PFSK-1 (cell line): ENCODE data around the gene RHOH. TPM values are rescaled to one million over a fixed set of nuclear protein-coding genes. Genes with fewer than 3 reads are reported as not detected.

Experiments
- FOXP2 ChIP-seq: optimal IDR thresholded peaks from 2 replicates; pipeline ENCODE3; 2011; ENCODE audit warnings: borderline replicate concordance, control low read depth, inconsistent platforms; ENCODE audit not compliant: insufficient read depth; ENCODE audit errors: extremely low read length, extremely low read depth
- POLR2AphosphoS5 ChIP-seq: IDR thresholded peaks from 2 replicates; pipeline ENCODE4 v1.6.1; 2012; ENCODE audit warnings: low read depth, mild to moderate bottlenecking, control low read depth, low read length, moderate library complexity
- SIN3A ChIP-seq: IDR thresholded peaks from 2 replicates; pipeline ENCODE4 v1.6.1; 2012; ENCODE audit warnings: mild to moderate bottlenecking, low read length, moderate library complexity, borderline replicate concordance; ENCODE audit not compliant: insufficient read depth
- TAF1 ChIP-seq: IDR thresholded peaks from 2 replicates; pipeline ENCODE4 v1.6.1; 2012; ENCODE audit warnings: low read length, control low read depth, borderline replicate concordance; ENCODE audit not compliant: insufficient read depth
- polyA plus RNA-seq: library from polyadenylated mRNA; unstranded; fragments of >200 nt; gene quantifications from one replicate; pipeline ENCODE4 v1.2.1, GENCODE V29; 2012; ENCODE audit warnings: low read depth, missing spikeins; ENCODE audit not compliant: insufficient read length
- TF ChIP-seq, protein P1 (sequence below), 2 experiments: IDR thresholded peaks; 2 replicates each; pipeline versions ENCODE4 v1.6.1 to v1.8.0; 2011 to 2012; ENCODE audit warnings: low read depth in 2 of 2, low read length in 2 of 2, control low read depth in 1 of 2, inconsistent platforms in 1 of 2, mild to moderate bottlenecking in 1 of 2, moderate library complexity in 1 of 2; ENCODE audit not compliant: insufficient read depth in 1 of 2

Gene RHOH, protein sequence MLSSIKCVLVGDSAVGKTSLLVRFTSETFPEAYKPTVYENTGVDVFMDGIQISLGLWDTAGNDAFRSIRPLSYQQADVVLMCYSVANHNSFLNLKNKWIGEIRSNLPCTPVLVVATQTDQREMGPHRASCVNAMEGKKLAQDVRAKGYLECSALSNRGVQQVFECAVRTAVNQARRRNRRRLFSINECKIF
- polyA plus RNA-seq, result 1.4 TPM

DNA sequence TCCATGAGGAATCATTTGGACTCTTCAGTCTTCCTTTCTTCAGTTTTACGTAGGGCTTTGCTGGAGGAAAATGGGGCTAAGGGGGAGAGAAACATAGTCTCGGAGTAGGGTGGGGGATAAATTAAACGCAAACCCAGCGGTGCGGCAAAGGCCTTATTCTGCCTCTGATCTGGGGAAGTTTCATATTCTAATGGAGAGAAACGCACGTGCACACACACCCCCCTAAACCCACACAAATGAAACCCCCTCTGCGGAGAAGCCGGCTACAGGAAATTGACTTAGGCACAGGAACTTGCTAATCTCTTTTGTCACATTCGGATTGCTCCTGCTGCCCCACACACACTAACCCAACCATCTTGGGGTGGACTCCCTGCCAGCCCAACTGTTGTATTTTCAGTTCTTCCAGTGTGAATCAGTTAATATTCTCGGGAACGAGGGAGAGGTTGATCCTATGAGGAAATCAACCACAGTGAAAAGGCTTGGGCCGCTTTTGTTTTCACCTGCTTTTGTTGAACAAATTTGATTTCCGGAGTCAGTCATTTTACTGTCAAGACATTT, at the start of gene RHOH:
Gene RHOH (plus strand): TSS at position 308 of the 558 bp plus-strand sequence. CDS start 46,356 bp downstream, outside the sequence.
- TF ChIP-seq SIN3A (no peak), TAF1 (no peak), FOXP2 (no peak), POLR2AphosphoS5 (no peak)
- TF ChIP-seq, protein P1, sequence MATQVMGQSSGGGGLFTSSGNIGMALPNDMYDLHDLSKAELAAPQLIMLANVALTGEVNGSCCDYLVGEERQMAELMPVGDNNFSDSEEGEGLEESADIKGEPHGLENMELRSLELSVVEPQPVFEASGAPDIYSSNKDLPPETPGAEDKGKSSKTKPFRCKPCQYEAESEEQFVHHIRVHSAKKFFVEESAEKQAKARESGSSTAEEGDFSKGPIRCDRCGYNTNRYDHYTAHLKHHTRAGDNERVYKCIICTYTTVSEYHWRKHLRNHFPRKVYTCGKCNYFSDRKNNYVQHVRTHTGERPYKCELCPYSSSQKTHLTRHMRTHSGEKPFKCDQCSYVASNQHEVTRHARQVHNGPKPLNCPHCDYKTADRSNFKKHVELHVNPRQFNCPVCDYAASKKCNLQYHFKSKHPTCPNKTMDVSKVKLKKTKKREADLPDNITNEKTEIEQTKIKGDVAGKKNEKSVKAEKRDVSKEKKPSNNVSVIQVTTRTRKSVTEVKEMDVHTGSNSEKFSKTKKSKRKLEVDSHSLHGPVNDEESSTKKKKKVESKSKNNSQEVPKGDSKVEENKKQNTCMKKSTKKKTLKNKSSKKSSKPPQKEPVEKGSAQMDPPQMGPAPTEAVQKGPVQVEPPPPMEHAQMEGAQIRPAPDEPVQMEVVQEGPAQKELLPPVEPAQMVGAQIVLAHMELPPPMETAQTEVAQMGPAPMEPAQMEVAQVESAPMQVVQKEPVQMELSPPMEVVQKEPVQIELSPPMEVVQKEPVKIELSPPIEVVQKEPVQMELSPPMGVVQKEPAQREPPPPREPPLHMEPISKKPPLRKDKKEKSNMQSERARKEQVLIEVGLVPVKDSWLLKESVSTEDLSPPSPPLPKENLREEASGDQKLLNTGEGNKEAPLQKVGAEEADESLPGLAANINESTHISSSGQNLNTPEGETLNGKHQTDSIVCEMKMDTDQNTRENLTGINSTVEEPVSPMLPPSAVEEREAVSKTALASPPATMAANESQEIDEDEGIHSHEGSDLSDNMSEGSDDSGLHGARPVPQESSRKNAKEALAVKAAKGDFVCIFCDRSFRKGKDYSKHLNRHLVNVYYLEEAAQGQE (IDR thresholded peaks at IDR 0.05; ENCODE audit: insufficient read depth in 1 of 2, low read depth in 2 of 2, low read length in 2 of 2), result no peak

DNA sequence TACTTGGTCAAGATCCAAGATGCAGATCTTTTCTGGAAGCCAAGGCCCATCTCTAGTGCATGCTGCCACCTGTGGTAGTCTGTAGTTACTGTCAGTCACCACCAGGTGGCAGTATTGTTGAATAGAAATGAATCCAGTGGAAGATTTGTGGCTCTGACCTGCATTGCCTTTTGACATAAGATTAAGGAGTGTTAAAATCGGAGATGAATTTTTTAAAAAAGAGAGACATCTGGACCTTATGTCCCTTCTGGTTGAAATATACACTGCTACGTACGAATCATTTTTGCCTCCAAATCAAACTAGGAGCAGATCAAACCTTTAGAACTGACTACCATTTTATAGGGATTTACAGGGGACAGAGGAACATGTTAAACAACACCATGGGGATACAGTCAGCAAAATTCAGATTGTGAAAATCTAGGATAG, 46.9 kb upstream of the RHOH start:
- TF ChIP-seq SIN3A (no peak), FOXP2 (no peak), POLR2AphosphoS5 (no peak), TAF1 (no peak)
- TF ChIP-seq, protein P1 (IDR thresholded peaks at IDR 0.05; ENCODE audit: insufficient read depth in 1 of 2, low read depth in 2 of 2, low read length in 2 of 2), result no peak

DNA sequence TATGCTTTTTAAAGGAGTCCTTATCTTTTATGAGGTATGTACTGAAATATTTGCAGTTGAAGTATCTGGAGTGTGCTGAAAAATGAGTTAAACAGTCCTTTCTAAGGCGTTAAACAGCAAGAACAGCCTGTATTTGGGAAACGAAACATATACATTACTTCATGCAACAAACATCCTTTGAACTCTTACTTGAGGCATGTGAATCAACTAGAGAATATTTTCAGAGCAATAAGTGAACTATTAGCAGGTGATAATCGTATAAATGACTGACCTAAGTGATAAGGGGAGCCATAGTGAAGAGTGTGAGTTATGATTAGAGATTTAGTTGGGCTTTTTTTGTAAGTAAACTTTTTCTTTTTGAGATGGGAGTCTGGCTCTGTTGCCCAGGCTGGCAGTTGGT, 45.9 kb upstream of the RHOH start:
- TF ChIP-seq, protein P1 (IDR thresholded peaks at IDR 0.05; ENCODE audit: insufficient read depth in 1 of 2, low read depth in 2 of 2, low read length in 2 of 2), result no peak
- TF ChIP-seq POLR2AphosphoS5 (no peak), SIN3A (no peak), TAF1 (no peak), FOXP2 (no peak)

DNA sequence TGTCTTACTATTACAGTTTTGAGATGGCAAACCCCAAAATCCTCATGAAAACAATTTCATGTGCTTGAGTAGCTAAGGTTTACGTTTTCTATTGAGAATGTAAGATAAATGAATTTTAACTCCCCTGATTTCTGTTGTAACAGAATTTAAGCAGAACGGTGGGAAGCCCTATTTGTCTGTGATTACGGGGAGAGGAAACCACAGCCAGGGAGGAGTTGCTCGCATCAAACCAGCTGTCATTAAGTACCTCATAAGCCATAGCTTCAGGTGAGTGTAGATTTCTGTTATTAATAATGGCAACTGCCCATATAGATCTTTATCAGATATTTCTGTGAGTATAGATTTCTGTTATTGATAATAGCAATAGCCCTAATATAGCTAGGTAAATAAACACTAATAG, 44.2 kb upstream of the RHOH start:
- TF ChIP-seq, protein P1 (IDR thresholded peaks at IDR 0.05; ENCODE audit: insufficient read depth in 1 of 2, low read depth in 2 of 2, low read length in 2 of 2), result no peak
- TF ChIP-seq SIN3A (no peak), TAF1 (no peak), POLR2AphosphoS5 (no peak)

DNA sequence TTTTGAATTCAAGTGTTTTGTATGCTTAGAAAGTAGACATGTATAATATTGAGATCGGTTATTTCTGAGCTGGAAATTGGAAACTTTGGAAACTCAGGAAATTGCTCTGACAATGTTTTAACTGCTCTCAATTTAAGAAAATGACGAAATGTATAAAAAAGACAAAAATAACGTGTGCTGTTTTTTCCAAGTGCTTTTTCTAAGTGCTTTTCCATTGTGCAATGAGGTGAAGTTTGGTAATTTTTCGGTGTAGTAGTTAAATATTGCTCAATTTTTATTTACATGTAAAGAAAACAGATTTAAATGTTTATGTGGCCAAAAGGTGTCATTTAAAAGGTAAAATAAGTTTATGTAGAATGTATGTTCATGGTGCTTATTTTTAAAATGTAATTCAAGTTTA, 39.4 kb upstream of the RHOH start:
- no peak for TF ChIP-seq SIN3A
- TF ChIP-seq POLR2AphosphoS5, result no peak
- no peak for TF ChIP-seq TAF1
- TF ChIP-seq, protein P1 (IDR thresholded peaks at IDR 0.05; ENCODE audit: insufficient read depth in 1 of 2, low read depth in 2 of 2, low read length in 2 of 2), result no peak
- TF ChIP-seq FOXP2, result no peak
